Measurements from ENCODE around the gene MR1.

MR1 gene

GRCh38 chr1:181064702-181065101 is 30.9 kb downstream of the MR1 start:
- Histone ChIP-seq H3K36me3 (replicated peaks in 1 of 2; ENCODE audit: control insufficient read depth in 2 of 2, insufficient read depth in 2 of 2, low read length in 2 of 2) (no peaks in the 10 kb centered on the region), H2AK5ac (ENCODE audit: low read depth, low read length) (no peak overlapping the region)

GRCh38 chr1:181073638-181074037 is 39.9 kb downstream of the MR1 start:
- H3K9me3 ChIP-seq (replicated peaks in 1 of 2; ENCODE audit: control insufficient read depth in 2 of 2, insufficient read depth in 1 of 2, low read depth in 1 of 2, low read length in 2 of 2): no peaks in the 10 kb centered on the region
- peaks cover 2 to 11% of the 10 kb centered on the region in 2 donors for H3K4me1 ChIP-seq (ENCODE audit: control insufficient read depth in 2 of 2, insufficient read depth in 1 of 2, low read depth in 1 of 2, low read length in 2 of 2)
- no peak overlapping the region for H3K4me2 ChIP-seq (ENCODE audit: insufficient read depth, low read length, poor library complexity, severe bottlenecking)
- H2BK120ac ChIP-seq (ENCODE audit: low read depth, low read length): no peak overlapping the region
- no peak overlapping the region for H3K9ac ChIP-seq (ENCODE audit: low read depth, low read length, poor library complexity)
- H2AK5ac ChIP-seq (ENCODE audit: low read depth, low read length): no peak overlapping the region
- DNase-seq (ENCODE audit: low spot score): no peak
- H3K14ac ChIP-seq (ENCODE audit: low read length): no peak overlapping the region
- H3K36me3 ChIP-seq (replicated peaks in 1 of 2; ENCODE audit: control insufficient read depth in 2 of 2, insufficient read depth in 2 of 2, low read length in 2 of 2): no peaks in the 10 kb centered on the region
- H2BK5ac ChIP-seq (ENCODE audit: low read length): no peak overlapping the region
- WGBS, 2 donors (ENCODE audit: extremely low coverage in 2 of 2, insufficient read length in 2 of 2, insufficient replicate concordance in 1 of 2): no CpG with 5 or more reads among the region's 10 CpGs
- H4K91ac ChIP-seq (ENCODE audit: low read depth, low read length, poor library complexity): no peak overlapping the region
- no peak overlapping the region for H4K8ac ChIP-seq (ENCODE audit: low read depth, low read length)
- no peaks in the 10 kb centered on the region for H3K79me1 ChIP-seq (ENCODE audit: low read depth, low read length)
- H3K27ac ChIP-seq (replicated peaks; ENCODE audit: low read length): no peak overlapping the region
- no peak overlapping the region for H3K23ac ChIP-seq (ENCODE audit: low read depth, low read length, poor library complexity)
- no peak overlapping the region for H2AFZ ChIP-seq (ENCODE audit: low read length)
- no peak overlapping the region for H3K4me3 ChIP-seq (ENCODE audit: low read length in 2 of 2)
- no peak overlapping the region for H3K4ac ChIP-seq (ENCODE audit: low read length)
- H2BK12ac ChIP-seq (ENCODE audit: low read length): no peak overlapping the region
- no peak overlapping the region for H3K18ac ChIP-seq (ENCODE audit: low read length)
- H3K27me3 ChIP-seq (ENCODE audit: control insufficient read depth in 3 of 3, insufficient read depth in 3 of 3, low read depth in 1 of 3, low read length in 3 of 3): no peaks in the 10 kb centered on the region
- no peak overlapping the region for H2BK15ac ChIP-seq (ENCODE audit: low read length)

More at GRCh38 chr1:181064702-181065101, 30.9 kb downstream of the MR1 start:
- Histone ChIP-seq H2BK12ac (ENCODE audit: low read length) (no peak overlapping the region), H3K4me3 (ENCODE audit: low read length in 2 of 2) (no peak overlapping the region), H3K23ac (ENCODE audit: low read depth, low read length, poor library complexity) (no peak overlapping the region), H2BK5ac (ENCODE audit: low read length) (no peak overlapping the region), H2BK15ac (ENCODE audit: low read length) (no peak overlapping the region), H2BK120ac (ENCODE audit: low read depth, low read length) (no peak overlapping the region), H3K14ac (ENCODE audit: low read length) (no peak overlapping the region), H3K27ac (replicated peaks; ENCODE audit: low read length) (no peak overlapping the region), H3K4ac (ENCODE audit: low read length) (no peak overlapping the region), H3K18ac (ENCODE audit: low read length) (no peak overlapping the region), H3K9ac (ENCODE audit: low read depth, low read length, poor library complexity) (no peak overlapping the region), H4K8ac (ENCODE audit: low read depth, low read length) (no peak overlapping the region), H4K91ac (ENCODE audit: low read depth, low read length, poor library complexity) (no peak overlapping the region), H3K4me2 (ENCODE audit: insufficient read depth, low read length, poor library complexity, severe bottlenecking) (no peak overlapping the region), H2AFZ (ENCODE audit: low read length) (no peak overlapping the region), H3K9me3 (replicated peaks in 1 of 2; ENCODE audit: control insufficient read depth in 2 of 2, insufficient read depth in 1 of 2, low read depth in 1 of 2, low read length in 2 of 2) (no peaks in the 10 kb centered on the region), H3K4me1 (ENCODE audit: control insufficient read depth in 2 of 2, insufficient read depth in 1 of 2, low read depth in 1 of 2, low read length in 2 of 2) (peaks cover 0 to 5% of the 10 kb centered on the region in 2 donors), H3K27me3 (ENCODE audit: control insufficient read depth in 3 of 3, insufficient read depth in 3 of 3, low read depth in 1 of 3, low read length in 3 of 3) (peaks cover 0 to 2% (median 0%) of the 10 kb centered on the region in 3 experiments), H3K79me1 (ENCODE audit: low read depth, low read length) (no peaks in the 10 kb centered on the region)
- no CpG with 5 or more reads among the region's 1 CpG for WGBS, 2 donors (ENCODE audit: extremely low coverage in 2 of 2, insufficient read length in 2 of 2, insufficient replicate concordance in 1 of 2)
- DNase-seq (ENCODE audit: low spot score): no peak

DNA sequence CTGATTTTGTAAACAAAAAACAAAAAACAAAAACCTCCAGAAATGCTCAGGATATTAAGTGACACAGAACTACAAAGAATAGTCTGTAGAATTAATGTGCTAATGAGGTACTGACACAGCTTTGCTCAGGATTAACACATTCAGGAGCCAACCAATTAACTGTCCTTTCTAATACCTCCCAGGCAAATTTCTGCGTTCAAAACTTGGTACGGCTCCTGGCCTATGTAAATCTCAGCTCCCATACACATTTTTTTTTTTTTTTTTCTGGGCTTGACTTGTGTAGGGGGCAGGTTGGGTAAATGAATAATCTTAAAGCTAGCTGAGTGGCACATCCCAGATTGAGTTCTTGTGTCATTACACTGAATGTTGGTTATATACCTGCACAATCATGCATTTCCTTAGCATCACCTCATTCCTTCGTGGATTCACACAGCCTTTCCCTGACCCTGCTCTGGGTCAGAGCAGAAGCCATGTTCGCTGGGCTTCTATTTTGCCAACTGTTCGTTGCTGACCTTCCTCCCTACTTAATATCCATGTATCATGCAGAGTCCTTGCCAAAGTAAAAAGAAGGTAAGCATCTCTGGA is 42.1 kb downstream of the MR1 start:
- Histone ChIP-seq H3K79me1 (ENCODE audit: low read depth, low read length) (no peaks in the 10 kb centered on the region), H2AK5ac (ENCODE audit: low read depth, low read length) (no peak overlapping the region), H3K4me2 (ENCODE audit: insufficient read depth, low read length, poor library complexity, severe bottlenecking) (no peak overlapping the region), H3K36me3 (replicated peaks in 1 of 2; ENCODE audit: control insufficient read depth in 2 of 2, insufficient read depth in 2 of 2, low read length in 2 of 2) (no peaks in the 10 kb centered on the region), H3K23ac (ENCODE audit: low read depth, low read length, poor library complexity) (no peak overlapping the region), H3K18ac (ENCODE audit: low read length) (no peak overlapping the region), H2BK5ac (ENCODE audit: low read length) (no peak overlapping the region), H3K27me3 (ENCODE audit: control insufficient read depth in 3 of 3, insufficient read depth in 3 of 3, low read depth in 1 of 3, low read length in 3 of 3) (no peaks in the 10 kb centered on the region), H3K9ac (ENCODE audit: low read depth, low read length, poor library complexity) (no peak overlapping the region), H2BK12ac (ENCODE audit: low read length) (no peak overlapping the region), H3K4me3 (ENCODE audit: low read length in 2 of 2) (no peak overlapping the region), H2BK15ac (ENCODE audit: low read length) (no peak overlapping the region), H3K9me3 (replicated peaks in 1 of 2; ENCODE audit: control insufficient read depth in 2 of 2, insufficient read depth in 1 of 2, low read depth in 1 of 2, low read length in 2 of 2) (no peaks in the 10 kb centered on the region), H3K27ac (replicated peaks; ENCODE audit: low read length) (no peak overlapping the region), H3K4me1 (ENCODE audit: control insufficient read depth in 2 of 2, insufficient read depth in 1 of 2, low read depth in 1 of 2, low read length in 2 of 2) (peaks cover 2 to 11% of the 10 kb centered on the region in 2 donors), H2BK120ac (ENCODE audit: low read depth, low read length) (no peak overlapping the region), H4K8ac (ENCODE audit: low read depth, low read length) (no peak overlapping the region), H4K91ac (ENCODE audit: low read depth, low read length, poor library complexity) (no peak overlapping the region), H3K4ac (ENCODE audit: low read length) (no peak overlapping the region), H3K14ac (ENCODE audit: low read length) (no peak overlapping the region), H2AFZ (ENCODE audit: low read length) (no peak overlapping the region)
- no CpG with 5 or more reads among the region's 5 CpGs for WGBS, 2 donors (ENCODE audit: extremely low coverage in 2 of 2, insufficient read length in 2 of 2, insufficient replicate concordance in 1 of 2)
- DNase-seq (ENCODE audit: low spot score): no peak

GRCh38 chr1:181076852-181077251 is 43.1 kb downstream of the MR1 start:
- H2AK5ac ChIP-seq (ENCODE audit: low read depth, low read length): no peak overlapping the region
- no peaks in the 10 kb centered on the region for H3K27me3 ChIP-seq (ENCODE audit: control insufficient read depth in 3 of 3, insufficient read depth in 3 of 3, low read depth in 1 of 3, low read length in 3 of 3)
- no peak overlapping the region for H2BK120ac ChIP-seq (ENCODE audit: low read depth, low read length)
- no peaks in the 10 kb centered on the region for H3K36me3 ChIP-seq (replicated peaks in 1 of 2; ENCODE audit: control insufficient read depth in 2 of 2, insufficient read depth in 2 of 2, low read length in 2 of 2)
- H3K4me3 ChIP-seq (ENCODE audit: low read length in 2 of 2): no peak overlapping the region
- H2AFZ ChIP-seq (ENCODE audit: low read length): no peak overlapping the region
- no peak overlapping the region for H3K4me2 ChIP-seq (ENCODE audit: insufficient read depth, low read length, poor library complexity, severe bottlenecking)
- H4K8ac ChIP-seq (ENCODE audit: low read depth, low read length): no peak overlapping the region
- no peak overlapping the region for H2BK15ac ChIP-seq (ENCODE audit: low read length)
- H2BK12ac ChIP-seq (ENCODE audit: low read length): no peak overlapping the region
- H2BK5ac ChIP-seq (ENCODE audit: low read length): no peak overlapping the region
- peaks cover 7 to 11% of the 10 kb centered on the region in 2 donors for H3K4me1 ChIP-seq (ENCODE audit: control insufficient read depth in 2 of 2, insufficient read depth in 1 of 2, low read depth in 1 of 2, low read length in 2 of 2)
- WGBS, 2 donors (ENCODE audit: extremely low coverage in 2 of 2, insufficient read length in 2 of 2, insufficient replicate concordance in 1 of 2): no CpG with 5 or more reads among the region's 3 CpGs
- H3K79me1 ChIP-seq (ENCODE audit: low read depth, low read length): no peaks in the 10 kb centered on the region
- no peaks in the 10 kb centered on the region for H3K9me3 ChIP-seq (replicated peaks in 1 of 2; ENCODE audit: control insufficient read depth in 2 of 2, insufficient read depth in 1 of 2, low read depth in 1 of 2, low read length in 2 of 2)
- H3K9ac ChIP-seq (ENCODE audit: low read depth, low read length, poor library complexity): no peak overlapping the region
- no peak for DNase-seq (ENCODE audit: low spot score)
- H4K91ac ChIP-seq (ENCODE audit: low read depth, low read length, poor library complexity): no peak overlapping the region
- no peak overlapping the region for H3K23ac ChIP-seq (ENCODE audit: low read depth, low read length, poor library complexity)
- no peak overlapping the region for H3K14ac ChIP-seq (ENCODE audit: low read length)
- no peak overlapping the region for H3K27ac ChIP-seq (replicated peaks; ENCODE audit: low read length)
- no peak overlapping the region for H3K4ac ChIP-seq (ENCODE audit: low read length)
- no peak overlapping the region for H3K18ac ChIP-seq (ENCODE audit: low read length)
